Calu3 (cell line): ENCODE data around the gene SLC29A3. TPM values are rescaled to one million over a fixed set of nuclear protein-coding genes. Genes with fewer than 3 reads are reported as not detected.

ENCODE experiments used
- BruUV-seq: library from RNA; stranded (reverse); fragments of 400-500 nt; replicated peaks from 2 replicates; lab custom pipeline; 2021; lab: Mats Ljungman, UMichigan
- CTCF ChIA-PET: fragments of 300-600 bp; sonication (Branson Sonifier 250); formaldehyde crosslinking; loops from one replicate; lab custom pipeline; 2022; ENCODE audit warnings: antibody characterized with exemption; lab: Charles Lee
- DNase-seq: peaks from one replicate; pipeline ENCODE4 v3.0.0; 2022
- H3K27ac Mint-ChIP-seq: one replicate; pipeline ENCODE4 v1.8.0; 2022; ENCODE audit warnings: mixed read lengths; ENCODE audit not compliant: unreplicated experiment
- H3K27me3 Mint-ChIP-seq: one replicate; pipeline ENCODE4 v1.8.0; 2022; ENCODE audit warnings: mixed read lengths; ENCODE audit not compliant: unreplicated experiment
- H3K36me3 Mint-ChIP-seq: one replicate; pipeline ENCODE4 v1.8.0; 2022; ENCODE audit warnings: mild to moderate bottlenecking, moderate library complexity, mixed read lengths; ENCODE audit not compliant: insufficient read depth, unreplicated experiment
- H3K4me1 Mint-ChIP-seq: one replicate; pipeline ENCODE4 v1.8.0; 2022; ENCODE audit warnings: mild to moderate bottlenecking, low read depth, mixed read lengths; ENCODE audit not compliant: unreplicated experiment
- H3K4me3 Mint-ChIP-seq: one replicate; pipeline ENCODE4 v1.8.0; 2022; ENCODE audit warnings: mild to moderate bottlenecking, low read depth, moderate library complexity, mixed read lengths; ENCODE audit not compliant: unreplicated experiment
- H3K9me3 Mint-ChIP-seq: one replicate; pipeline ENCODE4 v1.8.0; 2022; ENCODE audit warnings: low read depth, mixed read lengths; ENCODE audit not compliant: unreplicated experiment
- CTCF ChIP-seq: fragments of 200-600 bp; IDR thresholded peaks from one replicate; pipeline ENCODE4 v1.8.0; 2022; ENCODE audit warnings: antibody characterized with exemption; ENCODE audit not compliant: unreplicated experiment
- intact Hi-C: fragments of 100-400 bp; cut with micrococcal nuclease; formaldehyde crosslinking; loops from one replicate; pipeline ENCODE4 v1.10.0; 2022; ENCODE audit not compliant: unreplicated experiment
- total RNA-seq: library from RNA; stranded (reverse); gene quantifications from 2 replicates; pipeline ENCODE4 v1.2.3, GENCODE V29; 2022

SLC29A3 gene
- total RNA-seq, 1 experiment from 2014 or later, result 5.9 TPM

- Mint-ChIP-seq H3K4me1 (peaks cover 14% of the 10 kb centered on the region), H3K27me3 (peaks cover 14% of the 10 kb centered on the region), H3K4me3 (no peak overlapping the region), H3K9me3 (no peaks in the 10 kb centered on the region), H3K36me3 (no peaks in the 10 kb centered on the region), H3K27ac (no peak overlapping the region)
- CTCF ChIA-PET, result no interaction called here
- DNase-seq, result no peak
- no TSS peak for BruUV-seq
- TF ChIP-seq CTCF, result no peak
- intact Hi-C loops, result no loop called here
Observed at GRCh38 chr10:71353639-71354038, 34.6 kb downstream of the SLC29A3 start.

DNA sequence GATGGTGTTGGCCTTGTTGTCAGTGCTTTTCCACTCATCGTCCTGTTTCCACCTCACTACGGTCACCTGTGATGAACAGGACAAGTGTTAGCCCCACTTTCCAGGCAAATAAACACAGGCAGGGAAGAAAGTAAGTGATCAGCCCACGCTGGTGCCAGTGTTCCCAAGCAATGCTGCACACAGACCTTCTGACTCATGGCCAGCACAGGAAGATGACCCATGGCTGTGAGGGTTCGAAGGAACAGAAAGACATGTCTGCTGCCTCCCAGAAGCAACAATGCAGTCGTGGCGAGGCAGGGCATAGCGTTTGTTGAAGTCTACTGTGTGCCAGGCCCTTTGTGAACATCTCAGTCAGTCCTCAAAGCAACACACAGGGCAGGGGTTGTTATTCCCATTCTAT, 35.7 kb downstream of the SLC29A3 start:
- Mint-ChIP-seq H3K4me1 (peaks cover 3% of the 10 kb centered on the region), H3K27me3 (peaks cover 4% of the 10 kb centered on the region), H3K9me3 (no peaks in the 10 kb centered on the region), H3K36me3 (no peaks in the 10 kb centered on the region), H3K27ac (no peak overlapping the region), H3K4me3 (no peak overlapping the region)
- CTCF ChIA-PET, result no interaction called here
- intact Hi-C loops, result no loop called here
- no TSS peak for BruUV-seq
- DNase-seq, result no peak
- TF ChIP-seq CTCF, result no peak

DNA sequence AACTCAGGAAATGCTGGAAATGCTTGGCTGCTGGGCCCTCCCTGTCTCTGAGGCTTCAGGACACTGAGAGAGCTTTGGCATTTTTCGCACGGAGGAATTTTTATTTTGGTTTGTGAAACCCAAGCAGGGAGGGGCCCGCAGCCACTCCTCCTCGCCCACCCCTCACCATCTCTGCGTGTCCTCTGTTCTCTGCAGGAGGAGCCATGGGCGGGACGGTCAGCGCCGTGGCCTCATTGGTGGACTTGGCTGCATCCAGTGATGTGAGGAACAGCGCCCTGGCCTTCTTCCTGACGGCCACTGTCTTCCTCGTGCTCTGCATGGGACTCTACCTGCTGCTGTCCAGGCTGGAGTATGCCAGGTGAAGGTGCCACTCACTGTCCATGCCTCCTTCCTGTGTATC, 36.8 kb downstream of the SLC29A3 start:
- Mint-ChIP-seq H3K4me3 (no peak overlapping the region), H3K36me3 (no peaks in the 10 kb centered on the region), H3K9me3 (no peaks in the 10 kb centered on the region), H3K27ac (no peak overlapping the region), H3K4me1 (no peaks in the 10 kb centered on the region), H3K27me3 (no peaks in the 10 kb centered on the region)
- DNase-seq, result no peak
- intact Hi-C loops, result no loop called here
- no peak for TF ChIP-seq CTCF
- no TSS peak for BruUV-seq
- CTCF ChIA-PET, result no interaction called here

- Mint-ChIP-seq H3K4me1 (no peaks in the 10 kb centered on the region), H3K27ac (no peak overlapping the region), H3K27me3 (no peaks in the 10 kb centered on the region), H3K36me3 (no peaks in the 10 kb centered on the region), H3K9me3 (no peaks in the 10 kb centered on the region), H3K4me3 (no peak overlapping the region)
- no TSS peak for BruUV-seq
- TF ChIP-seq CTCF, result no peak
- DNase-seq, result no peak
- intact Hi-C loops, result no loop called here
- CTCF ChIA-PET, result no interaction called here
Observed at GRCh38 chr10:71357792-71358265, 38.8 kb downstream of the SLC29A3 start.
